Adipose tissue (tissue), 3 donors: ENCODE results near the gene LASP1NB.
A peak's percentile ranks its signal among the peaks of the same experiment; 100 is the strongest.

ENCODE experiments used
- H3K27ac ChIP-seq: one replicate; pipeline ENCODE4 v1.5.1; 2013; ENCODE audit warnings: low read depth, low read length
- WGBS, 3 donors: extraction: QIAGEN DNeasy Blood & Tissue Kit; methylation state at CpG; one replicate each; pipeline ENCODE4 v1.1.7; 2013; 5-methylcytosine and 5-hydroxymethylcytosine counted together
- donor health status: healthy with polysubstance abuse.
- donor health status: Bipolar disorder and iron deficiency.
- donor health status: healthy.

The LASP1NB gene

GRCh38 chr17:38925263-38925995, at the start of gene LASP1NB:
Gene LASP1NB, plus strand, starts transcription at chr17:38925614.
- no peak within 1 kb of the TSS for H3K27ac ChIP-seq
- WGBS, 3 donors: 62 to 67% (median 63%) methylated on average over 14 of the region's 14 CpGs

- H3K27ac ChIP-seq: no peak overlapping the region
- WGBS, 3 donors: 45 to 69% (median 49%) methylated on average over 7 of the region's 7 CpGs
These were observed 48.1 kb upstream of the LASP1NB start for GRCh38 chr17:38877130-38877851.

- WGBS, 3 donors: 19 to 32% (median 31%) methylated on average over 6 of the region's 6 CpGs
- no peak overlapping the region for H3K27ac ChIP-seq
These were observed 45.3 kb upstream of the LASP1NB start for GRCh38 chr17:38879878-38880665.

- WGBS, 3 donors: 25 to 34% (median 31%) methylated on average over 8 of the region's 8 CpGs
- no peak overlapping the region for H3K27ac ChIP-seq
These were observed 43.7 kb upstream of the LASP1NB start for GRCh38 chr17:38881600-38882191.

GRCh38 chr17:38882870-38883269, 42.5 kb upstream of the LASP1NB start:
- no peak overlapping the region for H3K27ac ChIP-seq
- WGBS, 3 donors: 63 to 93% (median 89%) methylated on average over 2 of the region's 2 CpGs

GRCh38 chr17:38883592-38884526, 41.6 kb upstream of the LASP1NB start:
- H3K27ac ChIP-seq: peak overlapping the region; percentile 39
- WGBS, 3 donors: 29 to 71% (median 37%) methylated on average over 18 to 19 of the region's 19 CpGs

GRCh38 chr17:38885044-38885727, 40.2 kb upstream of the LASP1NB start:
- H3K27ac ChIP-seq: no peak overlapping the region
- WGBS, 3 donors: 41 to 75% (median 67%) methylated on average over 9 of the region's 9 CpGs

GRCh38 chr17:38885728-38886642, 39.4 kb upstream of the LASP1NB start:
- H3K27ac ChIP-seq: no peak overlapping the region
- 34 to 62% (median 53%) methylated on average over 11 of the region's 11 CpGs for WGBS, 3 donors

- 58 to 81% (median 69%) methylated on average over 8 of the region's 8 CpGs for WGBS, 3 donors
- H3K27ac ChIP-seq: no peak overlapping the region
These were observed 38.8 kb upstream of the LASP1NB start for GRCh38 chr17:38886643-38887010.

- WGBS, 3 donors: 89 to 91% (median 89%) methylated on average over 9 of the region's 9 CpGs
- no peak overlapping the region for H3K27ac ChIP-seq
These were observed 36.6 kb upstream of the LASP1NB start for GRCh38 chr17:38888842-38889241.

- 79 to 83% (median 80%) methylated on average over 12 of the region's 12 CpGs for WGBS, 3 donors
- no peak overlapping the region for H3K27ac ChIP-seq
These were observed 35.5 kb upstream of the LASP1NB start for GRCh38 chr17:38889745-38890409.

GRCh38 chr17:38890410-38890746, 35.0 kb upstream of the LASP1NB start:
- 49 to 77% (median 61%) methylated on average over 8 of the region's 8 CpGs for WGBS, 3 donors
- H3K27ac ChIP-seq: no peak overlapping the region

- whole genome bisulfite sequencing, 3 donors: 78 to 81% (median 80%) methylated on average over 8 of the region's 8 CpGs
- H3K27ac ChIP-seq: no peak overlapping the region
These were observed 34.0 kb upstream of the LASP1NB start for GRCh38 chr17:38891441-38891840.

- no peak overlapping the region for H3K27ac ChIP-seq
- WGBS, 3 donors: 76 to 88% (median 85%) methylated on average over 4 of the region's 4 CpGs
These were observed 33.3 kb upstream of the LASP1NB start for GRCh38 chr17:38892083-38892482.

- 76 to 84% (median 76%) methylated on average over 13 of the region's 13 CpGs for WGBS, 3 donors
- H3K27ac ChIP-seq: no peak overlapping the region
These were observed 32.8 kb upstream of the LASP1NB start for GRCh38 chr17:38892620-38893019.

GRCh38 chr17:38893113-38893512, 32.3 kb upstream of the LASP1NB start:
- 56 to 87% (median 58%) methylated on average over 5 of the region's 5 CpGs for WGBS, 3 donors
- H3K27ac ChIP-seq: no peak overlapping the region
